ENCODE measurements around the gene TNFAIP8L2.
A peak's percentile ranks its signal among the peaks of the same experiment; 100 is the strongest.
"Not testable (repeated sequence)": the region's sequence is repeated elsewhere in the genome, so short reads cannot be mapped to it uniquely, and the experiment has no call there.

TNFAIP8L2 gene

GRCh38 chr1:151146072-151146411, 10.4 kb upstream of the TNFAIP8L2 start:
- DNase-seq (ENCODE audit: low read depth in 3 of 3): no peak

- peak; percentile 72 to 89 (median 74) for DNase-seq (ENCODE audit: low read depth in 3 of 3)
Observed at GRCh38 chr1:151146412-151147131, 9.9 kb upstream of the TNFAIP8L2 start, which contains the start of gene SEMA6C. TSS of gene SEMA6C (minus strand) at chr1:151146631. CDS start at chr1:151142621, 4,010 bp downstream.

GRCh38 chr1:151147132-151147503, 9.3 kb upstream of the TNFAIP8L2 start:
- DNase-seq (ENCODE audit: low read depth in 3 of 3): no peak

- DNase-seq (ENCODE audit: low read depth in 3 of 3): no peak
Observed at GRCh38 chr1:151147665-151148064, 8.8 kb upstream of the TNFAIP8L2 start.

- DNase-seq (ENCODE audit: low read depth in 3 of 3): peak in 1 of 3 experiments; percentile 68
Observed at GRCh38 chr1:151157067-151157531, 650 bp downstream of the TNFAIP8L2 start.

- peak in 1 of 3 experiments; percentile 70 for DNase-seq (ENCODE audit: low read depth in 3 of 3)
Observed at GRCh38 chr1:151158326-151158725, 1.9 kb downstream of the TNFAIP8L2 start.

- DNase-seq (ENCODE audit: low read depth in 3 of 3): no peak
Observed at GRCh38 chr1:151158751-151159251, 2.4 kb downstream of the TNFAIP8L2 start.

- no peak for DNase-seq (ENCODE audit: low read depth in 3 of 3)
Observed at GRCh38 chr1:151159373-151159772, 2.9 kb downstream of the TNFAIP8L2 start.

GRCh38 chr1:151164732-151165280, 8.4 kb downstream of the TNFAIP8L2 start:
- no peak for DNase-seq (ENCODE audit: low read depth in 3 of 3)

- DNase-seq (ENCODE audit: low read depth in 3 of 3): no peak
Observed at GRCh38 chr1:151165281-151165737, 8.9 kb downstream of the TNFAIP8L2 start.

GRCh38 chr1:151165738-151166504, 9.5 kb downstream of the TNFAIP8L2 start, which contains the start of the genes LYSMD1 and SCNM1:
TSS of gene LYSMD1 (minus strand) at chr1:151165902. CDS start at chr1:151165258, 644 bp downstream.
TSS of gene SCNM1 (plus strand) at chr1:151166144. CDS start at chr1:151166153, 9 bp downstream.
- DNase-seq (ENCODE audit: low read depth in 3 of 3): peak; percentile 94 to 96 (median 95)

GRCh38 chr1:151166505-151166956, 10.1 kb downstream of the TNFAIP8L2 start:
- DNase-seq (ENCODE audit: low read depth in 3 of 3): no peak

- DNase-seq (ENCODE audit: low read depth in 3 of 3): no peak
Observed at GRCh38 chr1:151167116-151167515, 10.7 kb downstream of the TNFAIP8L2 start.

- no peak for DNase-seq (ENCODE audit: low read depth in 3 of 3)
Observed at GRCh38 chr1:151171190-151171589, 14.7 kb downstream of the TNFAIP8L2 start.

- DNase-seq (ENCODE audit: low read depth in 3 of 3): no peak
Observed at GRCh38 chr1:151175041-151175741, 18.7 kb downstream of the TNFAIP8L2 start.

- no peak for DNase-seq (ENCODE audit: low read depth in 3 of 3)
Observed at GRCh38 chr1:151175863-151176262, 19.4 kb downstream of the TNFAIP8L2 start, which contains the start of gene TMOD4. TSS of gene TMOD4 (minus strand) at chr1:151175981. CDS start at chr1:151174875, 1,106 bp downstream.

- no peak for DNase-seq (ENCODE audit: low read depth in 3 of 3)
Observed at GRCh38 chr1:151176514-151177045, 20.1 kb downstream of the TNFAIP8L2 start.

GRCh38 chr1:151184211-151184610, 27.8 kb downstream of the TNFAIP8L2 start:
- DNase-seq (ENCODE audit: low read depth in 3 of 3): no peak

- no peak for DNase-seq (ENCODE audit: low read depth in 3 of 3)
Observed at GRCh38 chr1:151187205-151187604, 30.8 kb downstream of the TNFAIP8L2 start.

- not testable (repeated sequence) for DNase-seq (ENCODE audit: low read depth in 3 of 3)
Observed at GRCh38 chr1:151188667-151189066, 32.2 kb downstream of the TNFAIP8L2 start.

Data from stimulated activated CD4-positive, alpha-beta T cell treated with anti-CD3 and anti-CD28 coated beads, TNF-alpha, amount 100 ng/mL, for 24 hours (primary cell).